GM12891 (cell line): Measurements from ENCODE around the gene SLC6A13.

ENCODE experiments used
- DNase-seq: peaks from one replicate; pipeline ENCODE4 v3.0.0; 2011; ENCODE audit warnings: low spot score; ENCODE audit not compliant: insufficient read length
- FAIRE-seq: peaks from 2 replicates; lab custom pipeline; 2011; peaks lifted over from hg19 to GRCh38; lab: Jason Lieb, UNC
- PAX5 ChIP-seq: IDR thresholded peaks from 2 replicates; pipeline ENCODE4 v1.6.1; 2011; ENCODE audit warnings: low read length, moderate library complexity, mild to moderate bottlenecking; ENCODE audit not compliant: insufficient read depth, severe bottlenecking
- POLR2A ChIP-seq: IDR thresholded peaks from 2 replicates; pipeline ENCODE4 v1.6.1; 2011; ENCODE audit warnings: low read depth, low read length, control low read depth
- POLR2AphosphoS5 ChIP-seq: IDR thresholded peaks from 2 replicates; pipeline ENCODE4 v1.6.1; 2011; ENCODE audit warnings: low read depth, low read length, control low read depth
- POU2F2 ChIP-seq: IDR thresholded peaks from 2 replicates; pipeline ENCODE4 v1.6.1; 2011; ENCODE audit warnings: low read depth, mild to moderate bottlenecking, control low read depth, low read length, moderate library complexity
- SPI1 ChIP-seq: IDR thresholded peaks from 2 replicates; pipeline ENCODE4 v1.6.1; 2011; ENCODE audit warnings: low read depth, low read length, control low read depth
- TAF1 ChIP-seq: IDR thresholded peaks from 2 replicates; pipeline ENCODE4 v1.6.1; 2011; ENCODE audit warnings: low read depth, low read length, control low read depth

The SLC6A13 gene

DNA sequence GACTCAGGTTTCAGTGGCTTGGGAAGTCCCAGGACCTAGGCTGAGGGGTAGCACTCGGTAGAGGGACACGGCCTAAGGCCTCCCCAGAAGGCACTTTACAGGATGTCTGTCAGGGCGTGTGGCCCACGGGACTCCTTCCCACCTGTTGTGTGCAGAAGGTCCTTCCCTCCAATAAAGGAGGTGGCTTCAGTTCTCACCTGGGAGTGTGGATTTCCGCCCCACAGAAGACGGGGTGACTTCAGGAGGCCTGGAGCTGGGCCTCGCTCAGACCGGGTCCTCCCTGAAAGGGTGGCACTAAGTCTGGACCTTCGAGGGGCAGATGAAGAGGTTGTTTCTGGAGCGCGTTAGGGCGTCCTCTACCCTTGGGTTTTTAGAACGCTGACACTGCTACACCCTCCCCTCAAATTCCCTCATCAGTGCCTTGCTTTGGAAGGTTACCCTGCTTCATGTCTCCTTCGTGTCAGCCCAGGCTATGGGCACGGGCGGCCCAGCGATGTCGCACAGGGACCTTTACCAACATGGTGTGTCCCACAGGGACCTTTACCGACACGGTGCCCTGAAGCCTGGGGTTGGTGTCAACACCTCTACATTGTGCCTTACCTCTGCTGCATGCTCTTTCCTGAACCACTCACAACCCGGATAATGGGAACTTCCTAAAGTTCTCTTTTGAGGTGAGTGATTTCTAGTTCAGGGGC lies 55.7 kb downstream of the SLC6A13 start:
- FAIRE-seq: no peak
- no peak for TF ChIP-seq POU2F2
- no peak for TF ChIP-seq POLR2A
- TF ChIP-seq SPI1: no peak
- TF ChIP-seq TAF1: no peak
- TF ChIP-seq PAX5: no peak
- no peak for TF ChIP-seq POLR2AphosphoS5

DNA sequence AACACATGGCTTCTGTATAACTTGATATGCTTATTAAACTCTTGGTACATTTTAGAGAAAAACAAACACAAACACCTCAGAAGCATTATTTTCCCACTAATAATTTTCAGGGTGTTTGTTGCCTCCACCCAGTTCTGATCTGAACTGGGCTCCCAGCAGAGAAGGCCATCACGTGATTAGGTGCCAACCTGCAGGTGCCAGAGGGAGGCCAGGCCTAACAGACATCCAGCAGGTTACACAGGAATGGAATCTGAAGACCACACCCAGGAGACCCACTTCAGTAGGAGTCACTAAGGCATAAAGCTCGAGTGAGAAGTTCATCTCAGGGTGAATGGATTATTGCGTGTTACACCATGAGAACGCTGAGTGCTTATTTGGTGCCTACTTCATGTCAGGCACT lies 57.6 kb downstream of the SLC6A13 start:
- no peak for TF ChIP-seq POLR2A
- no peak for TF ChIP-seq PAX5
- TF ChIP-seq POU2F2: no peak
- no peak for TF ChIP-seq POLR2AphosphoS5
- TF ChIP-seq SPI1: no peak
- no peak for TF ChIP-seq TAF1
- FAIRE-seq (no peak), DNase-seq (no peak)

More for the DNA sequence above, 55.7 kb downstream of the SLC6A13 start:
- DNase-seq: no peak

DNA sequence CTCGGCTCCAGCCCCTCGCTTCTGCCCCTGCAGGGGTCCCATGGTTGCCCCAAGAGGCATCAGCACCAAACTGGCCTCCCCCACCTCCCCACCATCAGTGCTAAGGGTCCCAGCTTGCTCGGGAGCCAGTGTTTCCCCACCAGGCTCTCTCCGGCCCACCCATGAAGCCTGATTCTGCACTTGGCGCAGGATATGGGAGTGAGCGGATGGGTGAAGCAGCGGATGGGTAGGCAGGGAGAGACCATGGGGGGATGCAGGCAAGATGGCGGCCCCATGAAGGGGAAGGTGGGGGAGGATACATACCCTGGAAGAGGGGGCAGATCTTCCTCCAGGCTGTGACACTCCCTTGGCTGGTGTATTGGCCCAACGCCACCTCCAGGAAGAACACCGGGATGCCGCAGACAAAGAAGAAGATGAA lies 58.4 kb downstream of the SLC6A13 start:
- no peak for DNase-seq
- TF ChIP-seq POLR2AphosphoS5 (no peak), POU2F2 (no peak)
- no peak for FAIRE-seq

DNA sequence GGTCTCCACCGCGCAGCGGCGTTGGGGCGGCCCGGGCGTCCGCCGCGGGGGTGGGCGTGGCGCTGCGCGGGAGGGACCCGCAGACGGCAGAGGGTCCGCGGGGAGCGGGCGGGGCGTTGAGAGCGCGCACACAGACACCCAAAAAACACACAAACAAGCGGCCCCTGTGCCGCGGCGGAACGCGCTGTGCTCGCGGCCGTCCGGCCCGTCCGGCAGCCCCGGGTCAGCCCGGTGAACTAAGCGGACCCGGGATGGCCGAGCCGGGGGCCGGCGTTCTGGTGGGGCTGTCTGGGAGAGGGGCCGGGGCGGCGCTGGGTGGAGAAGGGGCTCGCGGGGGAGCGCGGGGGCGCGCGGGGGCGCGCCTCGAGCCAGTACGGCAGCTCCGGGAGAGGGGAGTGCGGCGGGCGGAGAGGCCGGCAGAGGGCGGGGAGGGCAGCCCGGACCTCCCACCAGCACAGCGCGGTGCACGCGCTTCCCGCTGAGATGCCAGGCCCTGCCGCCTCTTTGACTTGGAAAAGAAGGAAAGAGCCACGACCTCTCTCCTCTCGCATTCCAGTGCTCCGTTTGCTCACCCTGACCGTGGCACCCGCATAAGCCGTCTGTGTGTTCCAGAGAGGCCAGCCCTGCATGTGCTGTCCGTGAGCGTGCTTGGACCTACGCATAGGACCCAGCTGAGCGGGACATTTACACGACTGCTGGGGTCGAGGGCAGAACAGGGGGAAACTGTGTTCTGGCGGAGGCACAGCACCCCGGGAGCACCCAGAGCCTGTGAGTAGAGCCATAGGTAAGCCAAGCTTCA lies 59.0 kb downstream of the SLC6A13 start:
- no peak for TF ChIP-seq PAX5
- TF ChIP-seq POLR2AphosphoS5: no peak
- no peak for TF ChIP-seq POLR2A
- TF ChIP-seq POU2F2: no peak
- no peak for TF ChIP-seq SPI1
- TF ChIP-seq TAF1: no peak
- DNase-seq: no peak
- no peak for FAIRE-seq

DNA sequence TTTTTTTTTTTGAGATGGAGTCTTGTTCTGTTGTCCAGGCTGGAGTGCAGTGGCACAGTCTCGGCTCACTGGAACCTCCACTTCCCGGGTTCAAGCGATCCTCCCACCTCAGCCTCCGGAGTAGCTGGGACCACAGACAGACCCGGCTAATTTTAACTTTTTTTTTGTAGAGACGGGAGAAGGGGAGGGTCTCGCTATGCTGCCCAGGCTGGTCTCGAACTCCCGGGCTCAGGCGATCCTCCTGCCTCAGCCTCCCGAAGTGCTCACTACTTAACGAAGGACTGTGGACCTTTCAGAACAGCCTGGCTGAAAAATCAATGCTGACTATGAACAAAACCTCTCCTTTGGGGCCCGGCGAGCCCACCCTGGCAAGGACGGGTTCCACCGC lies 59.6 kb downstream of the SLC6A13 start:
- FAIRE-seq (no peak), DNase-seq (no peak)
- TF ChIP-seq POLR2AphosphoS5: no peak
- no peak for TF ChIP-seq PAX5
- no peak for TF ChIP-seq POLR2A
- TF ChIP-seq POU2F2: no peak
- no peak for TF ChIP-seq TAF1
- TF ChIP-seq SPI1: no peak

DNA sequence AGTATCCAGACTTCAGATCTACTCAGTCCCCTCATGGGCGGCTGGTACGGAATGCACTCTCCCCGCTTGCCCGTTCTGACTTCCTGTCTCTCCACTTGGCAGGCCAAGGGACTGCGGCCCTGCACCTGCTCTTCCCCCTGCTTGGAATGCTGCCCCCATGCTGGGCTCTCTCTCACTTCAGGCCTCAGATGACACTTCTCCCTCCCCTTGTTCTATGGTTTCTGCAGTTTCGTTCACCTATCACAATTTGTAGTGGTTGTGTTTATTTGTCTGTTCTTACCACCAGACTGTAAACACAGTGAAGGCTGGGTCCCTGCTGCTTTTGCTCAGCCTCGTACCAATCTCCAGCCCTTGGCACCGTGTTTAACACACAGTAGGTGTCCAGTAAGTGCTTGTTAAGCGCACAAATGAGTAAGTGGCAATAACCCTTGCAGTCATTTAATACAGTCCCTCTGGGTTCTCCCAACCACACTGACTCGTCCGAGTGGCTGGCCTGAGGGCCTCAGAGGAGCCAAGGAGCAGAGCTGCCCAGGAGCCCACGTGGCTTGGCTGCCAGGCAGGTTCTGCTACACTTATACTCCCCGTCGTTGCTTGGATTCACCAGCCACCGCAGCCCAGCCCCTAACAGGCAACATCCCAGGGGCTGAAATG lies 60.4 kb downstream of the SLC6A13 start:
- no peak for TF ChIP-seq PAX5
- TF ChIP-seq POLR2A: no peak
- no peak for TF ChIP-seq SPI1
- TF ChIP-seq TAF1: no peak
- TF ChIP-seq POLR2AphosphoS5: no peak
- TF ChIP-seq POU2F2: no peak

DNA sequence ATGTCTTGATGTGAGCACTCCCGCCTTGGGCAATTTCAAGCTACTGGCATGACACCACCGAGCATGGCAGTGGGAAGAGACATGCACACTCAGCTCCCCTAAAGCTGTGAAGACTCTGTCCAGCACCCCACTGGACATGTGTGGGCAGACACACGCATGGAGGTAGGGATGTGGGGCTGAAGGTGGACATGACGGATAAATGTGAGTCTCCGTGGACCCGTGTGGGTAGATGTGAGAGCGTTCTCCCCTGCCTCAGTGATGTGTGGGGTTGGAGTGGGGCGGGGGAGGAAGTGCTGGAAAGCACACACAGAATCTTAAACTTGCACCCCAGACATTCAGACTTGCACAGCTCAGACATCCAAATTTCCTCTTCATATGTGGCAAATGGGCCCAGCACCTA lies 61.3 kb downstream of the SLC6A13 start:
- TF ChIP-seq POU2F2 (no peak), POLR2A (no peak), PAX5 (no peak), POLR2AphosphoS5 (no peak), TAF1 (no peak), SPI1 (no peak)
- no peak for FAIRE-seq
- no peak for DNase-seq

More for the DNA sequence above, 60.4 kb downstream of the SLC6A13 start:
- DNase-seq: no peak
- no peak for FAIRE-seq

DNA sequence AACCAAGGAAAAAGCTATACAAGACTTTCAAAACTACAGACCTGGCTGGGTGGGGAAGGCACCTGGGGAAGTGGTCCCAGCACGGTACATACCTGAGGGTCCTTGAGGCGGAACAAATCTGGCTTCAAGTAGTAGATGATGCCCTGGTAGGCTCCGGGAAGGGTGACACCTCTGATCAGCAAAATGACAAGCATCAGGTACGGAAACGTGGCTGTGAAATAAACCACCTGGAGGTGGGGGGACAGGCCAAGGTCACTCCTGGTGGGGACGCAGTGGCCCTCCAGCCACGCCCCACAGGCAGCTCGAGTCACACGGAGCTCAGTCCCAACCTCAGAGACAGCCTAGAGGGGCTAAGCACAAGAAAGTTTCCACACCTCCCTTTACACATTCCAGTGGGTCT lies 63.9 kb downstream of the SLC6A13 start:
- TF ChIP-seq POLR2AphosphoS5: no peak
- no peak for TF ChIP-seq PAX5
- TF ChIP-seq SPI1: no peak
- no peak for TF ChIP-seq TAF1
- no peak for TF ChIP-seq POLR2A
- no peak for TF ChIP-seq POU2F2
- DNase-seq (no peak), FAIRE-seq (no peak)

DNA sequence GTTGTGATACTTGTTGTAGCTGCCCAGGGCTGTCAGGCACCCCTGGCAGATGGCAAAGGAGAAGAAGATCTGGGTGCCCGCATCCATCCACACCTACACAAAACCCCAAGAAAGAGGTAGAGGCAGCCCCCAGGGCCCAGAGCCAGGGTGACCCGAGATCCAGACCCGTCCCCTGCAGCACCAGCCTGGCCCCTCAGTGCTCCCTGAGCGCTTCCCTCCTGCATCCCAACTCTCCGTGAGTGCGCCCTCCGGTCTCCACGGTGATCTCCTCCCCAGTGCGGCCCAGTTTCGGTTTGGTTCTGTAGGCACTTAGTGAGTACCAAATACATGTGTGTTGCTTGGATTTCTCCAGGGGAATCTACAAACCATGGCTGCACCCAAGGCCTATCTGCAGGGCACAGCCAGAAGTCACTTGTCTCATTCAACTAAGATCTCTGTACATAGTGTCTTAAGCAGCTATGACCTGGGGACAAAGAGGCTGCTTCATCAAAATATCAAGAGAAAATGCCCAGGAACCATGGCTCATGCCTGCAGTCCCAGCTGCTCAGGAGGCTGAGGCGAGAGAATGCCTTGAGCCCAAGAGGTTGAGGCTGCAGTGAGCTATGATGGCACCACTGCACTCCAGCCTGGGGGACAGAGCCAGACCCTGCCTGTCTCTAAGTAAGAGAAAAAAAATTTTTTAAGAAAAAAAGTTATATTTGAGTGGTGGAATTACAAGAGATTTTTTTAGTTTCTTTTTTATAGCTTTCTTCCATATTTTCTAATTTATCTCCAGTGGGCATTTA lies 64.5 kb downstream of the SLC6A13 start:
- TF ChIP-seq TAF1 (no peak), PAX5 (no peak), SPI1 (no peak), POLR2A (no peak), POLR2AphosphoS5 (no peak), POU2F2 (no peak)
- DNase-seq (no peak), FAIRE-seq (no peak)
